GM18858 (cell line): ENCODE measurements around the gene METRN.
A peak's percentile ranks its signal among the peaks of the same experiment; 100 is the strongest.
"Not testable (repeated sequence)": the region's sequence is repeated elsewhere in the genome, so short reads cannot be mapped to it uniquely, and the experiment has no call there.

Experiments used
- ATAC-seq: cut with Tn5 transposase; IDR thresholded peaks from one replicate; pipeline ENCODE4 v1.9.1; 2021; ENCODE audit not compliant: unreplicated experiment

METRN gene

GRCh38 chr16:708959-709358 lies 6.0 kb upstream of the METRN start:
- no peak for ATAC-seq

DNA sequence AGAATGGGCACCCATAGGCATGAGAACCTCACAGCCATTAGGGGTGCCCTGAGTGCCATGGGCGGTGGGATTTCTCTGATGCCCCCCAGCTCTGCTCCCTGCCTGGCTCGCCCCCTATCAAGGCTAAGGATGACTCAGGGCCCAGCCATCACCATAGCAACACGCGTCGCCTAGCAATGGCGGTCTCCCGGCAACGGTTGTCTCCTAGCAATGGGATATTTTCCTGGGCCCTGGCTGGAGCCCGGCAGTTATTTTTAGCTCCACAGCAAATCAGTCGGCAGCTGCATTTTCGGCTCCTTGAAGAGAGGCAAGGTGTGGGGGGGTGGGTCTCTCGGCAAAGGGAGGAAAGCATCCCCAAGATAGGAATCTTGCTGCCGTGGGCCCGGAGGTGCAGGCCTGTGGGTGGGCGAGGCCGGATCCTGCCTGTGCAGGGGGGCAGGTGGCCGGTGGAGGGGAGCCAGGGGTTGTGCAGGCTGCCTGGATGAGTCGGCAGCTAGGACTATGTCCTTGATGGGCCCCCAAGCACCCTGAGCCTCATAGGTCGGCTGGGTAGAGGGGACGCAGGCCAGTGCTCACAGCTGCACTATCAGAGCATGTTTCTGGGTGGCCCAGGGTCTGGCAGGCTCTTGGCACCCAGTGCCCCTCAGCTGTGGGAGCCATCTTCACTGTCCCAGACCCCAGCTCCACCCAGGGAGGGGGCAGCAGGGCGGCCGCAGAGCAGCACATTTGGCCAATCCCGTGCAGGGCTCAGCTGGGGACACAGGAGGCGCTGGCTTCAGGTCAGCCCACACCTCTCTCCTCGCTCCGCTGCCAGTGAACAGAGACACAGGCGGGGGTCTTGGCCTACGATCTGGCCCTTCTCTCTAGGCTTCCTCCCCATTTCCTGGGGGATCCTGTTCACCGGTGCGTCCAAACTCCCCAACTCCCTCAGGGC lies 5.1 kb upstream of the METRN start:
- no peak for ATAC-seq

DNA sequence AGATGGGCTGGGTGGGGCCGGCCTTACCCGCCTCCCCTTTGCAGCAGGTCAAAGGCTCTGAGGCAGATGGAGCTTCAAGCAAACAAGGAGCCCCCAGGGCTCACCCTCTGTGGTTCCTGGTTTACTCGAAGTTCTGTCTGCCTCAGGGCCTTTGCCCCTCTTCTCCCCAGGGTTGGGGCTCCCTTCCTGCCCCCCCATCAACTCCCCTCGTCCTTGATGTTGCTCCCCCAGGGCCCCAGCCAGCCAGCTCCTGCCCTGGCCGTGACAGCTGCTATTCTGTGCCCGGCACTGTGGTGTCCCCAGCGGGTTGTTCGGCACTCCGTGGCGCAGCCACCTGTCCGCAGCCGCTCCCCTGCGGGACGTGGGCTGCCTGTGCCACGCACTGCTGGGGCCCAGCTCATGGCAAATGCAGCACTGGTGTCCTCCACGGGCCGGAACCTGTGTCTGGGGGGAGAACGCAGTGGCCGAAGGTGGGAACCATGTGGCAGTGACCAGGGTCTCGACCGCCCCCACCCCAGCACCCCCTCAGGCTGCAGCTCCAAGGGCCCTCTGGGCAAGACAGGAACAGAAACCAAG lies 4.3 kb upstream of the METRN start:
- no peak for ATAC-seq

GRCh38 chr16:711084-711483 lies 3.8 kb upstream of the METRN start:
- no peak for ATAC-seq

DNA sequence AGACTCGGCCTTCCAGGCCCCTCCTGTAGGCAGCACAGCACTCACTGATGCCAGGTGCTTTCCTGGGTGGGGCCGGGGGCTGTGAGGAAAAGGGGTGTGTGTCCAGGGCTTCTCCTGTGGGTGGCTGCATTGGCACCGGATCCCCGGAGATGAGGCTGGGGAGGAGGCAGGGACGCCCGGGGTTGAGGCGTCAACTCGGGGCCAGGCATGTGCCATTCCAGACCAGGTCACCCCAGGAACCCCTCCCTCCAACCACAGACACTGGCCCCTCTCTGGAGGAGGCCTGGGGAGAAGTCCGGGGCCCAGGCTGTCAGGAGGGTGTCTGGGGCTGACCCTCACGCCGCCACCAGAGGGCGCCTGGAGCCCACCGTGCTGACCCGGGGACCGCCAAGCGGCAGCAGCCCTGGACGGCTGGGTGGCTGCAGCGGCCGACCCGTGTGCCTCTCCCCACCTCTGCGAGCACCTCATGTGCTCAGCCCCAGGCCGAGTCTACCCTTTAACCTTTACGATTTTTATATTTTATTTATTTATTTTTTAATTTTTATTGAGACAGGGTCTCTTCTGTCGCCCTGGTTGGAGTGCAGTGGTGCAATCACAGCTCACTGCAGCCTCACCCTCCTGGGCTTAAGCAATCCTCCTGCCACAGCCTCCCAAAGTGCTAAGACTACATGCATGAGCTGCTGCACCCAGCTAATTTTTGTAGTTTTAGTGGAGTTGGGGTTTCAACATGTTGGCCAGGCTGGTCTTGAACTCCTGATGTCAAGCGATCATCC lies 3.2 kb upstream of the METRN start:
- ATAC-seq: no peak

- not testable (repeated sequence) for ATAC-seq
Measured at GRCh38 chr16:712740-713250, 2.1 kb upstream of the METRN start.

DNA sequence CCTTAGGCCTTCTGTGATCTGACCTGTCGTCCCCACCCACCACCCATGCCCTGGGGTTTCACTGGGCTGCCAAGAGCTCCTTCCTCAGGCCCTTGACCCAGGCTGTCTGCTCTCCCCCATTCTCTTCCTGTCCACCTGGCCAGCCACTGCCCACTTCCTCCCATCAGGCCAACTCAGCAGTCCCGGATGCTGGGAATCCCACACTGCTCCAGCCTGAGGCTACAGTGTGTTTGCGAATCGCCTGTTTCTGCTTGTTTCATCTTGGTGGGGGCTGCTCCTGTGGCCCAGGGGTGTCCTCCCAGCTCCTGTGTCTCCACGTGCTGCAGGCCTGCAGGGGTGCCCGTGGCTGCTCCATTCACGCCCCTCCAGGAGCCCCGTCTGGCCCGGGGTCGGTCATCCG lies 839 bp upstream of the METRN start:
- ATAC-seq: no peak

- no peak for ATAC-seq
Measured at GRCh38 chr16:715477-716199, 720 bp downstream of the METRN start.

DNA sequence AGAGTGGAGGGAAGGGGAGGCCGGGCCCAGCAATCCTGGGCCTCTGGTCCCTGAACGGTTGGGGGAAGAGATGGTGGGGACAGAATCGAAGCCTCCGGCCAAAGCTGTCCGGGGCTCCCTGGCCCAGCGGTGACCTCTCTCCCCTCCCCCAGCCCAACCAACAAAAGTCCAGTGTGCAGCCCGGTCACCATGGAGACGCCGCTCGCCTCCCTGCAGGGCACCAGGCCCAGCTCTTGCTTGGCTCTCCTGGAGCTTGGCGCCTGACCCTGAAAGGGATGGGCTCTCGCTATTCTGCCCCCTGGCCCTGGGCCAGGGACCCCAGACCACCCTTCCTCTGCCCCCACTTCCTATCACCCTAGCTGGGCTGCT lies 1.3 kb downstream of the METRN start:
- ATAC-seq: no peak

DNA sequence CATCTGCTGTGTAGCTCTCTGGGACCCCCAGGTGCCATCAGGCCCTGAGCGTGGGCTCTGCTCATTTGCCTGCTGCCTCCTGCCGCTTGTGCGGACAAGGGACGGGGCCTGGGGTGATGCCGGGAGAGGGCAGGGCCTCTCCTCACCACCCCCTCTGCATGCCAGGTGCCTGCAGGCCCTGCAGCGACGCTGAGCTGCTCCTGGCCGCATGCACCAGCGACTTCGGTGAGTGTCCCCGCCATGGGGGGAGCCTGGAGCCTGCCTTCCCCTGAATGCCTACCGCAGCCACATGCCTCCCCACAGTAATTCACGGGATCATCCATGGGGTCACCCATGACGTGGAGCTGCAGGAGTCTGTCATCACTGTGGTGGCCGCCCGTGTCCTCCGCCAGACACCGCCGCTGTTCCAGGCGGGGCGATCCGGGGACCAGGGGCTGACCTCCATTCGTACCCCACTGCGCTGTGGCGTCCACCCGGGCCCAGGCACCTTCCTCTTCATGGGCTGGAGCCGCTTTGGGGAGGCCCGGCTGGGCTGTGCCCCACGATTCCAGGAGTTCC lies 1.9 kb downstream of the METRN start:
- no peak for ATAC-seq

GRCh38 chr16:717450-718245 lies 2.7 kb downstream of the METRN start:
- no peak for ATAC-seq

DNA sequence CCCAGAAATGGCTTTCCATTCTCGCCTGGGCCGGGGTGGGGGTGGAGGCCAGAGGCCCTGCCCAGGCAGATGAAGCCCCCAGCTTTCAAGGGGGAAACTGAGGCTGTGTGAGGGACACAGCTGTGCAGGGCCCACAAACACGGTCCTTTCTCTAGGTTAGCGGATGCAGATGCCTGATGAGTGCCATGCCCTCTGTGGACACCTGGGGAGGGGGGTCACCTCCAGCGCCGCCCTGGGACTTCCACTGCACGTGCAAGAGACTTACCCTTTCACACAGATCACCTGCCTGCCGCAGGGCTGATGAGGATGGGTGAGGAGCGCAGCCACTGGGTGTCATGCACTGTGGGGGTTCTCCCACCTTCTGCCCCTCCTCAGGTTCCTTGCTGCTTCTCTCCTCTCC lies 3.5 kb downstream of the METRN start:
- ATAC-seq: no peak

DNA sequence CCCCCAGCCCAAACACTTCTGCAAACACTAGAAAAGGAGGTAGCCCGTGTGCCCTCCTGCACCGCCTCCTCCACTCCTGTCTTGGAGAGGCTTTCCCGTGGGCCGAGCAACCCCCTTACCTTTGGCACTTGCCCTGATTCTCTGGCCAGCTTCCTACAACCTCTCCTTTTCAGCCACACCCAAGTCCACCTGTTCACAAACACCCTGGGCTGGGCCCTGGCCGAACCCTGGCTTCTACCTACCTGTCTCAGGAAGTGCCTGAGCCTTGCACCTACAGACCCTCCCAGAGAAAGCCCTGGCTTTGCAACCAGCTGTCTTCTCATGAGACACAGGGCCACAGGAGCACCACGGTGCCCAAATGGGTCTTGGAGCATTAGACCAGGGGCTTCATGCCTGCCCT lies 4.0 kb downstream of the METRN start:
- no peak for ATAC-seq

GRCh38 chr16:719815-720446 lies 5.0 kb downstream of the METRN start:
- no peak for ATAC-seq

DNA sequence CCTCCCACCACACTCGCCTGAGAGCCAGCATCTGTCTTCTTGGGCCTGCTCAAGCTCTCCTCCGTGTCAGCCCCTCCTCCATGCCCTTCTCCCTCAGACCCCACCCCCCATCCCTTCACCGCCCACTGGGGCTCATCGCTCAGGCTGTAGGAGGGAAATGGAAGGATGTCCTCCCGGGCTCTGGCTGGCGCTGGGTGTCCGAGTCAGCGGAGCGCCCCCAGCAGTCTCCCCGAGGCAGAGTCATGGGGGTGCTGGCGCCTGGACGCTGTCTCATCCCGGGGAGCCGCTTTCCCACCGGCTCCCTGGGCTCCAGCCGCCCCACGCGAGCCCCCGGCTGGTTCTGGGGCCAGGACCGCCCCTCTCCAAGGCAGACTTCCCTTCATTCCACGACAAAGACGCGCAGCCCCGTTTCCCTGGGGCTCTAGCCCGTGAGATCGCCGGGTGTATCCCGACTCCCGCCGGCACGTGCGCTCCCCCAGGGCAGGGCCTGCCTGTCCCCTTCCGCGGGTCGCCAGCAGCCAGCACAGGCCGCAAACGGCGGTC lies 5.6 kb downstream of the METRN start:
- ATAC-seq: peak; percentile 15

DNA sequence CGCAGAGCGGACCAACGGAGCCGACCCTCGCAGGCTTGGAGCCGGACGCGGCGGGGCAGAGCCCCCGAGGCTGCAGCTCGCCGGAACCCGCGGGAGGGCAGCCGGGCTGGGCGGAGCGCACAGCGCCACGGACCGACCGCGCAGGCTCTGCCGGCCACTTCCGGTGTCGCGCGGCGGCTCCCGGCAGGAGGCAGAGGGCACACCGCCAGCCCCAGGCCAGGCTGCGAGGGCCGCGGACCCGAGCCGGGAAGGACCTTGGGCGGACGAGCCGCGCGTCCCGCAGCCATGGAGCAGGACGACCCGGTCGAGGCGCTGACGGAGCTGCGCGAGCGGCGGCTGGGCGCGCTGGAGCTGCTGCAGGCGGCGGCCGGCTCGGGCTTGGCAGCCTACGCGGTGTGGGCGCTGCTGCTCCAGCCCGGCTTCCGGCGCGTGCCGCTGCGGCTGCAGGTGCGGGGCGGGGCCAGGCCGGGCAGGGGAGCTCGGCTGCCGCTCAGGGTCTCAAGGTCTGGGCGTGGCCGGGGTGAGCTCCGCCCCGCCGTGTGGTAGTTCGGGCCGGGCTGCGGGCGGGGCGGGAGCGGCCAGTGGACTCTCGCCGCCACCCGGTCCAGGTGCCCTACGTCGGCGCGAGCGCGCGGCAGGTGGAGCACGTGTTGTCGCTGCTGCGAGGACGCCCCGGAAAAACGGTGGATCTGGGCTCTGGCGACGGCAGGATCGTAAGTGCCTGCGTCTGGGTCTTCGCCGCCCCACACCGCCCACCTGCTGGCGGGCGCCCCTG lies 6.3 kb downstream of the METRN start, which contains the start of gene ANTKMT:
ANTKMT (plus strand) TSS at position 157 of the 775 bp plus-strand sequence; CDS start at position 286, 129 bp downstream.
- peak; percentile 53 for ATAC-seq

- ATAC-seq: no peak
Measured at GRCh38 chr16:721765-722540, 7.0 kb downstream of the METRN start.
